OCI-LY7 (cell line): ENCODE measurements around the gene TPO.

Experiments used
- CTCF ChIP-seq: fragments of 200-600 bp; sonication (generic); conservative IDR thresholded peaks from 2 replicates; pipeline ENCODE4 v1.5.1; 2014; ENCODE audit warnings: mild to moderate bottlenecking, antibody characterized with exemption, low read length, moderate library complexity, mixed read lengths
- EZH2phosphoT487 ChIP-seq: fragments of 200-600 bp; sonication (generic); IDR thresholded peaks from 2 replicates; pipeline ENCODE4 v1.6.1; 2018; ENCODE audit warnings: low read depth, borderline replicate concordance, mild to moderate bottlenecking, mixed run types, antibody characterized with exemption, low read length, moderate library complexity, mixed read lengths

DNA sequence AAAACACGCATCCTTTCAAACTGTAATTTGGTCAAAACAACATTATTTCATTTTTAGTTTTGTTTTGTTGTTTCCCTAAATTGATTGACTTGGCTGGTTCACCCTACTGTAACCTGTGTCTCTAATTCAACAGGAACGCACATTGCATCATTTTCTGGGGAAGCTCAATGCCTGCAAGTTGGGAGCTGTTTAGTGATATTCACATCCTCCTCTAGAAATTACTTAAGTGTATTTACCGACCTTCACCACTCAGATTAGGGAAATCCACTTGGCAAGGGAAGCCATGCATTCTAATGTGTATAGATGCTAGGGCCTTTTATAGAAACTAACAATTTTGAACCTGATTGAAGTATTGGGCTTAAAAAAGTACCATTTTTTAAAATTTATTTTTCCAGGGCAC is 7.3 kb upstream of the TPO start:
- TF ChIP-seq CTCF (no peak), EZH2phosphoT487 (no peak)
